ENCODE measurements around the gene ZFAND6.

DNA sequence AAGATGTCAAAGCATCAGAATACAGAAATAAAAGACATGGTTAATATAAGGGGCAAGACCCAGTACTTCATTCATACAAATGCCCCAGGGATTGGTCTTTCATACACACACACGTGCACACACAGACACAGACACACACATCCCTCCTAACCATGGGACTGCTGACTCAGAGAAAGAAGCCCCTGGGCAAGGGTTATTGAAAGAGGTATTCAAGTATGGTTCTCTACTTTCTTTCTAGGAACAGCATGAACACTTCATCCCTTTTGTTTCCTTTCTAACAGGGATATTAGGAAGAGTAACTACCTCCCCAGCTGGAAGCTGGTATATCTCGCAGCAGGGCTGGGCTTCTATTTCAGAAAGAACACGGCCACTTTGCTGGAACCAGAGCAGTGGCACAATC, 33.2 kb upstream of the ZFAND6 start:
- TF ChIP-seq POLR2AphosphoS5 (IDR thresholded peaks at IDR 0.05; ENCODE audit: borderline replicate concordance, low read depth, low read length), result no peak
- no peak for TF ChIP-seq EZH2 (IDR thresholded peaks at IDR 0.05)

All from SK-N-MC (cell line).